NCI-H524 (cell line): ENCODE data around the gene USP17L28.
"Not testable (repeated sequence)": the region's sequence is repeated elsewhere in the genome, so short reads cannot be mapped to it uniquely, and the experiment has no call there.

Experiments used
- DNase-seq, 2 experiments: peaks; one replicate each; lab custom pipeline; 2025; lab: John Stamatoyannopoulos, UW

The USP17L28 gene, protein sequence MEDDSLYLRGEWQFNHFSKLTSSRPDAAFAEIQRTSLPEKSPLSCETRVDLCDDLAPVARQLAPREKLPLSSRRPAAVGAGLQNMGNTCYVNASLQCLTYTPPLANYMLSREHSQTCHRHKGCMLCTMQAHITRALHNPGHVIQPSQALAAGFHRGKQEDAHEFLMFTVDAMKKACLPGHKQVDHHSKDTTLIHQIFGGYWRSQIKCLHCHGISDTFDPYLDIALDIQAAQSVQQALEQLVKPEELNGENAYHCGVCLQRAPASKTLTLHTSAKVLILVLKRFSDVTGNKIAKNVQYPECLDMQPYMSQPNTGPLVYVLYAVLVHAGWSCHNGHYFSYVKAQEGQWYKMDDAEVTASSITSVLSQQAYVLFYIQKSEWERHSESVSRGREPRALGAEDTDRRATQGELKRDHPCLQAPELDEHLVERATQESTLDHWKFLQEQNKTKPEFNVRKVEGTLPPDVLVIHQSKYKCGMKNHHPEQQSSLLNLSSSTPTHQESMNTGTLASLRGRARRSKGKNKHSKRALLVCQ

DNA sequence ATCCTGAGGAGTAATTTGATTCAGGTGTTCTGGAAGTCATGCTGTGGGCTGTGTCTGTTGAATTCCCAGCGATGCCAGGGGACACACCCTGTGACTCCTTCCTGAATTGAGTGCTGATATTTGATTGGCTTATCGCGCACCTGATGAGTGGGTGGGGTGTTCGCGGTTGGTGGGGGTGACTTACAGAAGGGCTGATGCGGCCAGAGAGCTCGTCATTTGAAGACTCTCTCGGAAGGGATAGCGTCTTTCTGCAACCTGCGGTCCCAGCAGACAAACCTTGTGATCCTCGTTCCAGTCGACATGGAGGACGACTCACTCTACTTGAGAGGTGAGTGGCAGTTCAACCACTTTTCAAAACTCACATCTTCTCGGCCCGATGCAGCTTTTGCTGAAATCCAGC lies at the start of gene USP17L28:
Gene USP17L28, plus strand, starts transcription at position 301 of the 400 bp plus-strand sequence. Its CDS starts 0 bp downstream, at position 301.
- not testable (repeated sequence) for DNase-seq

DNA sequence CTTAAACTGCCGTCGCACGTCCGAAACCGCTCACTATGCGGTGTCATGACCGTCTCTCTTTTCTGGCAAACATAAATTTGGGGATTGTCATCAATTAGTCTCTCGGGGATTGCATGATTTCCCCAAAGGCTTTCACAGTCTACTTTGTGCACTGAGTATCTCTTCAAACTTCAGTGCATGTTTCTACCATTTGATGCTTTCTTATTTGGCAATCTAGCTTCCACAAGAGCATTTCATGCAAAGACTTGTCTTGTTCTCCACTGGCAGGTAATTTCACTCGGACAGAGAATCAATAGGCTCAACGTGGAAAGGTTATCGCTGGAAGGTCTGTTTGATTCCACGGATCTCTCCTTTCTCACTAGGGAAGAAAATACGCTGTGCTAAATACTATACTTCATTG lies 24.5 kb upstream of the USP17L28 start:
- not testable (repeated sequence) for DNase-seq

DNA sequence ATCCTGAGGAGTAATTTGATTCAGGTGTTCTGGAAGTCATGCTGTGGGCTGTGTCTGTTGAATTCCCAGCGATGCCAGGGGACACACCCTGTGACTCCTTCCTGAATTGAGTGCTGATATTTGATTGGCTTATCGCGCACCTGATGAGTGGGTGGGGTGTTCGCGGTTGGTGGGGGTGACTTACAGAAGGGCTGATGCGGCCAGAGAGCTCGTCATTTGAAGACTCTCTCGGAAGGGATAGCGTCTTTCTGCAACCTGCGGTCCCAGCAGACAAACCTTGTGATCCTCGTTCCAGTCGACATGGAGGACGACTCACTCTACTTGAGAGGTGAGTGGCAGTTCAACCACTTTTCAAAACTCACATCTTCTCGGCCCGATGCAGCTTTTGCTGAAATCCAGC lies 23.8 kb upstream of the USP17L28 start, which contains the start of gene USP17L24:
Gene USP17L24, plus strand, starts transcription at position 301 of the 400 bp plus-strand sequence. Its CDS starts 0 bp downstream, at position 301.
- not testable (repeated sequence) for DNase-seq

DNA sequence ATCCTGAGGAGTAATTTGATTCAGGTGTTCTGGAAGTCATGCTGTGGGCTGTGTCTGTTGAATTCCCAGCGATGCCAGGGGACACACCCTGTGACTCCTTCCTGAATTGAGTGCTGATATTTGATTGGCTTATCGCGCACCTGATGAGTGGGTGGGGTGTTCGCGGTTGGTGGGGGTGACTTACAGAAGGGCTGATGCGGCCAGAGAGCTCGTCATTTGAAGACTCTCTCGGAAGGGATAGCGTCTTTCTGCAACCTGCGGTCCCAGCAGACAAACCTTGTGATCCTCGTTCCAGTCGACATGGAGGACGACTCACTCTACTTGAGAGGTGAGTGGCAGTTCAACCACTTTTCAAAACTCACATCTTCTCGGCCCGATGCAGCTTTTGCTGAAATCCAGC lies 19.1 kb upstream of the USP17L28 start, which contains the start of gene USP17L25:
Gene USP17L25, plus strand, starts transcription at position 301 of the 400 bp plus-strand sequence. Its CDS starts 0 bp downstream, at position 301.
- not testable (repeated sequence) for DNase-seq

DNA sequence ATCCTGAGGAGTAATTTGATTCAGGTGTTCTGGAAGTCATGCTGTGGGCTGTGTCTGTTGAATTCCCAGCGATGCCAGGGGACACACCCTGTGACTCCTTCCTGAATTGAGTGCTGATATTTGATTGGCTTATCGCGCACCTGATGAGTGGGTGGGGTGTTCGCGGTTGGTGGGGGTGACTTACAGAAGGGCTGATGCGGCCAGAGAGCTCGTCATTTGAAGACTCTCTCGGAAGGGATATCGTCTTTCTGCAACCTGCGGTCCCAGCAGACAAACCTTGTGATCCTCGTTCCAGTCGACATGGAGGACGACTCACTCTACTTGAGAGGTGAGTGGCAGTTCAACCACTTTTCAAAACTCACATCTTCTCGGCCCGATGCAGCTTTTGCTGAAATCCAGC lies 14.3 kb upstream of the USP17L28 start, which contains the start of gene USP17L26:
Gene USP17L26, plus strand, starts transcription at position 301 of the 400 bp plus-strand sequence. Its CDS starts 0 bp downstream, at position 301.
- not testable (repeated sequence) for DNase-seq

DNA sequence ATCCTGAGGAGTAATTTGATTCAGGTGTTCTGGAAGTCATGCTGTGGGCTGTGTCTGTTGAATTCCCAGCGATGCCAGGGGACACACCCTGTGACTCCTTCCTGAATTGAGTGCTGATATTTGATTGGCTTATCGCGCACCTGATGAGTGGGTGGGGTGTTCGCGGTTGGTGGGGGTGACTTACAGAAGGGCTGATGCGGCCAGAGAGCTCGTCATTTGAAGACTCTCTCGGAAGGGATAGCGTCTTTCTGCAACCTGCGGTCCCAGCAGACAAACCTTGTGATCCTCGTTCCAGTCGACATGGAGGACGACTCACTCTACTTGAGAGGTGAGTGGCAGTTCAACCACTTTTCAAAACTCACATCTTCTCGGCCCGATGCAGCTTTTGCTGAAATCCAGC lies 9.6 kb upstream of the USP17L28 start, which contains the start of gene USP17L5:
Gene USP17L5, plus strand, starts transcription at position 301 of the 400 bp plus-strand sequence. Its CDS starts 0 bp downstream, at position 301.
- not testable (repeated sequence) for DNase-seq

DNA sequence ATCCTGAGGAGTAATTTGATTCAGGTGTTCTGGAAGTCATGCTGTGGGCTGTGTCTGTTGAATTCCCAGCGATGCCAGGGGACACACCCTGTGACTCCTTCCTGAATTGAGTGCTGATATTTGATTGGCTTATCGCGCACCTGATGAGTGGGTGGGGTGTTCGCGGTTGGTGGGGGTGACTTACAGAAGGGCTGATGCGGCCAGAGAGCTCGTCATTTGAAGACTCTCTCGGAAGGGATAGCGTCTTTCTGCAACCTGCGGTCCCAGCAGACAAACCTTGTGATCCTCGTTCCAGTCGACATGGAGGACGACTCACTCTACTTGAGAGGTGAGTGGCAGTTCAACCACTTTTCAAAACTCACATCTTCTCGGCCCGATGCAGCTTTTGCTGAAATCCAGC lies 4.8 kb upstream of the USP17L28 start, which contains the start of gene USP17L27:
Gene USP17L27, plus strand, starts transcription at position 301 of the 400 bp plus-strand sequence. Its CDS starts 0 bp downstream, at position 301.
- DNase-seq: not testable (repeated sequence)

DNA sequence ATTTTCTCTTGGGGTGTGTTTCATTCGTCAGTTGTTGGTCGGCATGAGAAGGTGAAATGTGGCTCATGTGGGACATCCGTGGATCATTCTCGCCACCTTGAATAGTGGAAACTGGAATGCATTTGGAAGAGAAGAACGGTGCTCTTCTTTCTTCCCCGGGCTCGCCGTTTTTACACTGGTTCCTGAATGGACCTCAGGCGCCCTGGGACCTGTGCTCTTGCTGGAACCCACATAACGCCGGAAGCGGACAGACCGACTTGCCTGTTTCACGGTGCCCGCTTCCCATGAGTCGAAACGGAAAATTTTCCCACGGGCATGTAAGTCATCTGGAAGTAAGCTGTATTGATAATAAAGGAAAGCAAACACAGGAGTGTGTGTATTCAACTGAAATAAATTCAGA lies 2.2 kb downstream of the USP17L28 start:
- DNase-seq: not testable (repeated sequence)

DNA sequence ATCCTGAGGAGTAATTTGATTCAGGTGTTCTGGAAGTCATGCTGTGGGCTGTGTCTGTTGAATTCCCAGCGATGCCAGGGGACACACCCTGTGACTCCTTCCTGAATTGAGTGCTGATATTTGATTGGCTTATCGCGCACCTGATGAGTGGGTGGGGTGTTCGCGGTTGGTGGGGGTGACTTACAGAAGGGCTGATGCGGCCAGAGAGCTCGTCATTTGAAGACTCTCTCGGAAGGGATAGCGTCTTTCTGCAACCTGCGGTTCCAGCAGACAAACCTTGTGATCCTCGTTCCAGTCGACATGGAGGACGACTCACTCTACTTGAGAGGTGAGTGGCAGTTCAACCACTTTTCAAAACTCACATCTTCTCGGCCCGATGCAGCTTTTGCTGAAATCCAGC lies 4.6 kb downstream of the USP17L28 start, which contains the start of gene USP17L29:
Gene USP17L29, plus strand, starts transcription at position 301 of the 400 bp plus-strand sequence. Its CDS starts 0 bp downstream, at position 301.
- not testable (repeated sequence) for DNase-seq

DNA sequence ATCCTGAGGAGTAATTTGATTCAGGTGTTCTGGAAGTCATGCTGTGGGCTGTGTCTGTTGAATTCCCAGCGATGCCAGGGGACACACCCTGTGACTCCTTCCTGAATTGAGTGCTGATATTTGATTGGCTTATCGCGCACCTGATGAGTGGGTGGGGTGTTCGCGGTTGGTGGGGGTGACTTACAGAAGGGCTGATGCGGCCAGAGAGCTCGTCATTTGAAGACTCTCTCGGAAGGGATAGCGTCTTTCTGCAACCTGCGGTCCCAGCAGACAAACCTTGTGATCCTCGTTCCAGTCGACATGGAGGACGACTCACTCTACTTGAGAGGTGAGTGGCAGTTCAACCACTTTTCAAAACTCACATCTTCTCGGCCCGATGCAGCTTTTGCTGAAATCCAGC lies 14.1 kb downstream of the USP17L28 start, which contains the start of gene USP17L30:
Gene USP17L30, plus strand, starts transcription at position 301 of the 400 bp plus-strand sequence. Its CDS starts 0 bp downstream, at position 301.
- DNase-seq: not testable (repeated sequence)

DNA sequence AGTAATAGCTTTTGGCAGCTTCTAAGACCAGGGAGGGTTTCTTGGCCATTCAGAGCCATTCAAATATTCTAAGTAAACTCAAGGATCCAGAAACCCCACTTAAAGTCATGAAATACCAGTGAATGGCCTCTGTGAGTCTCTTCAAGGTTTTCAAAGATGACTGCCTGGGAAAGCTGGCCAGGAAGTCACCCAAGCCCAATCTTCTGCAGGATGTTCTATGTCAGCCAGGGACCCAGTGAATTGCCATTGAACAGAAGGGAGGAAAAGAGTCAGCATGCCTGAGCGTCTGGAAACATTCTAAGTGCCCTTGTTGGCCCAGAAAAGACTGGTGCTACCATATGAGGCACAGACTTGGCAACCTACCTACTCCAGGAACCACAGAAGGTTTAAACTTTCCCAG lies 31.2 kb downstream of the USP17L28 start:
- not testable (repeated sequence) for DNase-seq

DNA sequence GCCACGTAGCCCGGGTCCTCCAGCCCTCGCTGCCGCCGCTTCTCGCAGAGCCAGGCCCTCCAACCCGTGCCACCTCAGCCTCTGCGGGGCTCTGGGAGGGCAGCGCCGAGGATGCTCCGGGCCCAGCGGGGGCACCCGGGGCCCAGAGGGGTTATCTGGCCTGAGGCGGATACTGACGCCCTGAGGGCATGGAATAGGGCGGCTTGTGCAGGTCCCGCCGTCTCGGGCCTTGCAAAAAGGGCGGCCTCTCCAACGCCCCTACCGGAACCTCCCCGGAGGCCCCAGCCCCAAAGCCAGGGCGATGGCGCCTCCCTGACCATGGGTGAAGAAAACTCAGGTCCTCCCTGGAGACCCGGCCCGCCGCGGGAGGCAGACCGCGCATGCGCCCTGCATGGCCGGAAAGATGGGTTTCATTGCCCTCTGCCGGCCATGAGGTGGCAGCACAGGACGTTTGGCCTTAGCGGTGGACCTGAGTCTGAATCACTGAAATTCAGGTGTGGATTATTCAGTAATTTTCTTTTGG lies 32.4 kb downstream of the USP17L28 start:
- DNase-seq: peak in 1 of 2 experiments; percentile 1

DNA sequence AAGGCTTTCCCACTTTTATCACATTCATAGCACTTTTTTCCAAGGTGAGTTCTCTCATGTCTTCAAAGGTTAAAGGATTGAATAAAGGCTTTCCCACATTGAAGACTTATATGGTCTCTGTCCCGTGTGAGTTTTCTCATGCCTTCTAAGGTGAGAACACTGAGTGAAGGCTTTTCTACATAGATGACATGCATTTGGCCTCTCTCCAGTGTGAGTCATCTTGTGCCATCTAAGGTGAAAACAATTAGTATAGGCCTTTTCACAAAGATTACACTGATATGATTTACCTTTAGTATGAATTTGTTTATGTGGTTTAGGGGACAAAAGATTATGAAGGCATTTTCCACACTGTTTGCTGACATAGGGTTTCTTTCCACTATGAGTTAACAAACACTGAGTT lies 35.4 kb downstream of the USP17L28 start:
- no peak for DNase-seq

DNA sequence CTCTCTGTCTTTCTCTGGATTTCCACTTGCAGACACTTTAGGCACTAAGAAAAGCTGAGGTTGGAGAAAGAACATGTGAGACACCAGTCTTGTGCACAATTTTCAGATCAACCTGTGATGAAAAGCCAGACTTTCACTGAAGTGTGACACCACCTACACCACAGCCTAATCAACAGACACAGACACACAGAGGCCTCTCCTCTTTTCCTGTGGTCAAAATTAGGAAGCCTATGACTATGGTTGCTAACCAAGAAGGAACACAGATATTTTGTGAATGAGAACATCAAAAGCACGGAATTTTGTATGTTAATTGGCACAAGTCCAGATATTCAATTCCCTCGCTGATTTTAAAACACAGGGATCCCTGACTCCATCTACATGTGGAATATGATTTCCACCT lies 40.3 kb downstream of the USP17L28 start:
- DNase-seq: not testable (repeated sequence)
